Endodermal cell (in vitro differentiated cells): ENCODE results near the gene AREL1. TPM values are rescaled to one million over a fixed set of nuclear protein-coding genes. Genes with fewer than 3 reads are reported as not detected.

Experiments
- DNase-seq: peaks from one replicate; pipeline ENCODE4 v3.0.0-alpha.2; 2017
- H3K27ac ChIP-seq: 2 replicates; pipeline ENCODE4 v1.5.1; 2013; ENCODE audit warnings: mild to moderate bottlenecking, low read depth, low read length, moderate library complexity
- H3K27me3 ChIP-seq: 2 replicates; pipeline ENCODE4 v1.6.1; 2013; ENCODE audit warnings: mild to moderate bottlenecking, low read length, moderate library complexity; ENCODE audit not compliant: insufficient read depth, control insufficient read depth, poor library complexity, severe bottlenecking
- H3K36me3 ChIP-seq: 2 replicates; pipeline ENCODE4 v1.7.0; 2013; ENCODE audit warnings: mild to moderate bottlenecking, low read length, moderate library complexity; ENCODE audit not compliant: control insufficient read depth, insufficient read depth
- H3K4me1 ChIP-seq: one replicate; pipeline ENCODE4 v1.7.0; 2013; ENCODE audit warnings: low read length; ENCODE audit not compliant: control insufficient read depth, insufficient read depth
- H3K4me3 ChIP-seq: 2 replicates; pipeline ENCODE4 v1.5.1; 2013; ENCODE audit warnings: mild to moderate bottlenecking, low read length, moderate library complexity
- H3K9ac ChIP-seq: 2 replicates; pipeline ENCODE4 v1.6.1; 2013; ENCODE audit warnings: mild to moderate bottlenecking, low read length, moderate library complexity; ENCODE audit not compliant: poor library complexity, severe bottlenecking; ENCODE audit errors: extremely low read depth
- H3K9me3 ChIP-seq: 2 replicates; pipeline ENCODE4 v1.6.1; 2013; ENCODE audit warnings: mild to moderate bottlenecking, low read length, moderate library complexity; ENCODE audit not compliant: control insufficient read depth
- H3K27ac Mint-ChIP-seq: 2 replicates; pipeline ENCODE4 v1.8.0; 2020; ENCODE audit warnings: mixed read lengths
- H3K27me3 Mint-ChIP-seq: 2 replicates; pipeline ENCODE4 v1.8.0; 2021; ENCODE audit warnings: mild to moderate bottlenecking, mixed read lengths; ENCODE audit not compliant: insufficient read depth
- H3K36me3 Mint-ChIP-seq: 2 replicates; pipeline ENCODE4 v1.8.0; 2020; ENCODE audit warnings: low read depth, mixed read lengths
- H3K4me1 Mint-ChIP-seq: 2 replicates; pipeline ENCODE4 v1.8.0; 2020; ENCODE audit warnings: mixed read lengths
- H3K4me3 Mint-ChIP-seq: 2 replicates; pipeline ENCODE4 v1.8.0; 2020; ENCODE audit warnings: mild to moderate bottlenecking, moderate library complexity, mixed read lengths
- H3K9me3 Mint-ChIP-seq: 2 replicates; pipeline ENCODE4 v1.8.0; 2020; ENCODE audit warnings: mild to moderate bottlenecking, mixed read lengths
- WGBS, 2 experiments: methylation state at CpG; one replicate each; pipeline versions ENCODE4 v1.1.5 to v1.1.7; 2013; ENCODE audit warnings: missing lambda C conversion rate in 2 of 2, mixed read lengths in 1 of 2; ENCODE audit not compliant: insufficient coverage in 1 of 2, insufficient read length in 1 of 2; 5-methylcytosine and 5-hydroxymethylcytosine counted together
- total RNA-seq, 2 donors: library from RNA; stranded (reverse); fragmentation: NEBNext Ultra II Directional in 1 of 2; extraction: Animal tissue kit (Norgen Biotek cat#: 25700) in 1 of 2; gene quantifications; 2 replicates in 1 of 2; 3 replicates in 1 of 2; pipeline ENCODE4 v1.2.1, GENCODE V29; 2021
- TF ChIP-seq, protein P1 (sequence below): fragments of 200-600 bp; sonication (generic); conservative IDR thresholded peaks from 2 replicates; pipeline ENCODE4 v1.5.0; 2021; ENCODE audit warnings: antibody characterized with exemption, mild to moderate bottlenecking

The AREL1 gene
- total RNA-seq, 2 donors from 2014 or later, result 36.5 to 39.0 TPM

DNA sequence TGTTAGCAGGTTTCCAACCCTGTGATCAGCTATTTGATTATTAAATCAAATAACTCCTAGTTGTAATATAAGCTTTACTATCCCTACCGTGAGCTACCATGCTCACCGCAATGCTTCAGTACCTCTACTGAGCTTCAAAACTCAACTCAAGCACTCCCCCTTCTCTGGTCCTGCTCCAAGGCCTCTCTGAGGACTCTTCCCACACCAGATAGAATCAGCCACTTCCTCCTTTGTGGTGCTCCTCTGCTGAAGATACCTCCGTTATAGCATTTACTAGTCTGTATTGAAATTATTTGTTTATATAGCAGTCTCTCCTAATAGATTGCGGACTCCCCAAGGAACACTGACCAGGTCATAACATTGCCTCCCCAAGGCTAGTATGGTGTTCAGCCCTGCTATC lies 17.5 kb downstream of the AREL1 start:
- no peaks in the 10 kb centered on the region for H3K4me1 Mint-ChIP-seq
- 94 to 100% methylated on average over 2 to 4 of the region's 4 CpGs for WGBS, 2 experiments
- TF ChIP-seq, protein P1, sequence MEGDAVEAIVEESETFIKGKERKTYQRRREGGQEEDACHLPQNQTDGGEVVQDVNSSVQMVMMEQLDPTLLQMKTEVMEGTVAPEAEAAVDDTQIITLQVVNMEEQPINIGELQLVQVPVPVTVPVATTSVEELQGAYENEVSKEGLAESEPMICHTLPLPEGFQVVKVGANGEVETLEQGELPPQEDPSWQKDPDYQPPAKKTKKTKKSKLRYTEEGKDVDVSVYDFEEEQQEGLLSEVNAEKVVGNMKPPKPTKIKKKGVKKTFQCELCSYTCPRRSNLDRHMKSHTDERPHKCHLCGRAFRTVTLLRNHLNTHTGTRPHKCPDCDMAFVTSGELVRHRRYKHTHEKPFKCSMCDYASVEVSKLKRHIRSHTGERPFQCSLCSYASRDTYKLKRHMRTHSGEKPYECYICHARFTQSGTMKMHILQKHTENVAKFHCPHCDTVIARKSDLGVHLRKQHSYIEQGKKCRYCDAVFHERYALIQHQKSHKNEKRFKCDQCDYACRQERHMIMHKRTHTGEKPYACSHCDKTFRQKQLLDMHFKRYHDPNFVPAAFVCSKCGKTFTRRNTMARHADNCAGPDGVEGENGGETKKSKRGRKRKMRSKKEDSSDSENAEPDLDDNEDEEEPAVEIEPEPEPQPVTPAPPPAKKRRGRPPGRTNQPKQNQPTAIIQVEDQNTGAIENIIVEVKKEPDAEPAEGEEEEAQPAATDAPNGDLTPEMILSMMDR, result no peak
- H3K9ac ChIP-seq, result no peak overlapping the region
- H3K4me3 Mint-ChIP-seq, result no peak overlapping the region
- no peak overlapping the region for H3K27ac Mint-ChIP-seq
- no peak for DNase-seq
- peaks cover 42% of the 10 kb centered on the region for H3K36me3 ChIP-seq
- no peaks in the 10 kb centered on the region for H3K9me3 ChIP-seq
- no peak overlapping the region for H3K27ac ChIP-seq
- H3K27me3 ChIP-seq, result no peaks in the 10 kb centered on the region
- H3K4me3 ChIP-seq, result no peak overlapping the region
- H3K4me1 ChIP-seq, result no peaks in the 10 kb centered on the region
- H3K9me3 Mint-ChIP-seq, result peaks cover 4% of the 10 kb centered on the region
- peaks cover 28% of the 10 kb centered on the region for H3K36me3 Mint-ChIP-seq
- no peaks in the 10 kb centered on the region for H3K27me3 Mint-ChIP-seq

GRCh38 chr14:74693191-74693590 lies 19.7 kb downstream of the AREL1 start:
- no peak overlapping the region for H3K27ac ChIP-seq
- H3K27me3 ChIP-seq, result no peaks in the 10 kb centered on the region
- WGBS, 2 experiments, result 90% methylated on average over 3 of the region's 3 CpGs; no CpG with 5 or more reads in 1 of the 2 experiments
- no peaks in the 10 kb centered on the region for H3K9me3 ChIP-seq
- Mint-ChIP-seq H3K27me3 (no peaks in the 10 kb centered on the region), H3K9me3 (no peaks in the 10 kb centered on the region), H3K4me3 (no peak overlapping the region), H3K4me1 (no peaks in the 10 kb centered on the region), H3K27ac (no peak overlapping the region), H3K36me3 (peaks cover 30% of the 10 kb centered on the region)
- no peak overlapping the region for H3K4me3 ChIP-seq
- no peaks in the 10 kb centered on the region for H3K4me1 ChIP-seq
- peaks cover 39% of the 10 kb centered on the region for H3K36me3 ChIP-seq
- TF ChIP-seq, protein P1, result no peak
- no peak overlapping the region for H3K9ac ChIP-seq
- DNase-seq, result no peak

GRCh38 chr14:74691456-74691855 lies 21.4 kb downstream of the AREL1 start:
- no peaks in the 10 kb centered on the region for H3K9me3 ChIP-seq
- WGBS, 2 experiments, result 83 to 91% methylated on average over 1 to 2 of the region's 2 CpGs
- no peaks in the 10 kb centered on the region for H3K27me3 Mint-ChIP-seq
- H3K9ac ChIP-seq, result no peak overlapping the region
- H3K4me3 ChIP-seq, result no peak overlapping the region
- DNase-seq, result no peak
- H3K27ac ChIP-seq, result no peak overlapping the region
- H3K27ac Mint-ChIP-seq, result no peak overlapping the region
- H3K36me3 ChIP-seq, result peaks cover 39% of the 10 kb centered on the region
- no peaks in the 10 kb centered on the region for H3K4me1 ChIP-seq
- H3K4me1 Mint-ChIP-seq, result peaks cover under 1% of the 10 kb centered on the region
- no peaks in the 10 kb centered on the region for H3K27me3 ChIP-seq
- H3K9me3 Mint-ChIP-seq, result no peaks in the 10 kb centered on the region
- H3K4me3 Mint-ChIP-seq, result no peak overlapping the region
- TF ChIP-seq, protein P1, result no peak
- H3K36me3 Mint-ChIP-seq, result peaks cover 24% of the 10 kb centered on the region
